GM21381 (cell line): ENCODE data around the gene NECTIN3.

Experiments used
- ATAC-seq: cut with Tn5 transposase; IDR thresholded peaks from one replicate; pipeline ENCODE4 v1.9.1; 2021; ENCODE audit warnings: mild to moderate bottlenecking, moderate library complexity; ENCODE audit not compliant: unreplicated experiment

The NECTIN3 gene, protein sequence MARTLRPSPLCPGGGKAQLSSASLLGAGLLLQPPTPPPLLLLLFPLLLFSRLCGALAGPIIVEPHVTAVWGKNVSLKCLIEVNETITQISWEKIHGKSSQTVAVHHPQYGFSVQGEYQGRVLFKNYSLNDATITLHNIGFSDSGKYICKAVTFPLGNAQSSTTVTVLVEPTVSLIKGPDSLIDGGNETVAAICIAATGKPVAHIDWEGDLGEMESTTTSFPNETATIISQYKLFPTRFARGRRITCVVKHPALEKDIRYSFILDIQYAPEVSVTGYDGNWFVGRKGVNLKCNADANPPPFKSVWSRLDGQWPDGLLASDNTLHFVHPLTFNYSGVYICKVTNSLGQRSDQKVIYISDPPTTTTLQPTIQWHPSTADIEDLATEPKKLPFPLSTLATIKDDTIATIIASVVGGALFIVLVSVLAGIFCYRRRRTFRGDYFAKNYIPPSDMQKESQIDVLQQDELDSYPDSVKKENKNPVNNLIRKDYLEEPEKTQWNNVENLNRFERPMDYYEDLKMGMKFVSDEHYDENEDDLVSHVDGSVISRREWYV

DNA sequence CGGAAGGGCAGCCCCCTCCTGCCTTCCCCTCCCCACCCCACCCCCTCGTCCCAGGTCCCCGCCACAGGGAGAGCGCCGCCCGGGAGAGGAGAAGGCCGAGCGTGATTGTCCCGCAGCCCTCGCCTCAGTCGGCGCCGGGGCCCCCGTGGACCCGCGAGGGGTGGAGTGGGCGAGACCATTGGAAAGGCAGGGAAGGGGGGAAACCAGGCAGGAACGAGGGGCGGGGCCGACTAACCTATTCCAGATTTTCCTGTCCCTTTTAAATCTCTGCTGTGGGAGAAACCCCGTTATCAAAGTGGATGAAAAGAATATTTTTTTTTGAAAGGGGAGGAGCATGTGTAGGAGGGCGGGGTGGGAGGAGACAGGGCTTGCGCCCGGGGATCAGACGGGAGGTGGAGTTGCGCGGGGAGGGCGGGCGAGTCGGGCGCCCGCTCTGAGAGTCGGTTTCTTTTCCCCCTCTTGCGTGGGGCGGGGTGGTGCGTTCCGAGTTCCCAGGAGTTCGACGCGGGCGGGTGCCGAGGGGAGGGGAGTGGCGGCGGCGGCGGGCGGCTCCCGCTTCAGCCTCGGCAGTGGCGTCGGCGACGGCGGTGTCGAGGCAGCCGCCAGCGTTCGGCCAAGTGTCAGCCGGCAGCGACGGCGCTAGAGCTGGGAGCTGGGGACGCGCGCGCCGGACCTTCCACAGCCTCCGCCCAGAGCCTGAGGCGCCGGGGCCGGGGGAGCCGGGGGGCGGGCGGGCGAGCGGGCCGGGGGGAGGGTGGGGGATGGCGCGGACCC is at the start of gene NECTIN3:
Gene NECTIN3, plus strand, starts transcription at position 560 of the 774 bp plus-strand sequence. Its CDS starts 202 bp downstream, at position 762.
- ATAC-seq, result peak; percentile 82

DNA sequence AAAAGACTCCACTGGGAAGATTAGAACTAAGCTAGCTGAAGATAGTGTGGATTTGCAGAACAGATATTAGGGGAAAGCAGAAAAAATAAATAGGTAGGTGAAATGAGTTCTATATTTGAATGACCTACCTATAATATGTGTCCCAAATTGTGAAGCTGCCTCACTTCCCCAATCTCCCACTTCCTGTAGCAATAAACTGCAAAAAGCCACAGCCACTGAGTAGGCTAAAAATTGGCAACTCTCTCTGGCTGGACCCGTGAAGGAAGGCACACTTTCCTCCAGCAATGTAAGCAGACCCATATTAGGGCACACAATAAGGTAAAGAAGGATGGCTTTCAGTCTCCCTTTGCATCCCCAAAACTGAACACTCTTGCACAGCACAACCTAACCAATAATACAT is 43.7 kb upstream of the NECTIN3 start:
- ATAC-seq, result no peak

DNA sequence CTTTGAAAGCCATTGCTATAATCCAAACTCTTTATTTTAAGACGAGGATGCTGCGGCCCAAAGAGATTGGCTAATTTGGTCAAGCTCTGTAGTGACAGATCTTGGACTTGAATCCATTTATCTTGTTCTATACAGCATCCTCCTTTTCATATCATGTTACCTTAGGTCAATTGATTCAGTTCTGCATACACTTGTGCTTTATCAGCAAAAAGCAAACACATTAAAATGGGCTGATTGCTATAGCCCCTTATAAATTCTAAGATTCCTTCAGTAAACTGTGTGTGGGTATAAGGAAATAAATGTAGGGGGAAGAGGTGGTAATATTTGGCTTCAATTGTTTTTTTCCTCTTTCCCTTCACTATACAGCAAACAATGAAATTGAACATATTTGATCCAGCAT is 40.1 kb upstream of the NECTIN3 start:
- no peak for ATAC-seq

DNA sequence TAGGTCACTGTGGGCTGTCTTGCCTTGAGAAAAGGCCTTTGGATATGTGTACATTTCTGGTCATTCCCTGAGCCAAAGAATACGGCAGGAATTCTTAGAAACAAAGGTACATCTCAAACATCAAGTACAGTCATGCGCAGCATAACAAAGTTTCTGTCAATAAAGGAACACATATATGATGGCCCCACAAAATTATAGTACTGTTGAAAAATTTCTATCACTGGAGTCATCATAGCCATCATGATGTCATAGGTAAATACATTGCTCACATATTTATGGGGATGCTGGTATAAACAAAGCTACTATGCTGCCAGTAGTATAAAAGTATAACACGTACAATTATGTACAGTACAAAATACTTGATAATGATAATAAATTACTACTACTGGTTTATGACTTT is 38.9 kb upstream of the NECTIN3 start:
- no peak for ATAC-seq

DNA sequence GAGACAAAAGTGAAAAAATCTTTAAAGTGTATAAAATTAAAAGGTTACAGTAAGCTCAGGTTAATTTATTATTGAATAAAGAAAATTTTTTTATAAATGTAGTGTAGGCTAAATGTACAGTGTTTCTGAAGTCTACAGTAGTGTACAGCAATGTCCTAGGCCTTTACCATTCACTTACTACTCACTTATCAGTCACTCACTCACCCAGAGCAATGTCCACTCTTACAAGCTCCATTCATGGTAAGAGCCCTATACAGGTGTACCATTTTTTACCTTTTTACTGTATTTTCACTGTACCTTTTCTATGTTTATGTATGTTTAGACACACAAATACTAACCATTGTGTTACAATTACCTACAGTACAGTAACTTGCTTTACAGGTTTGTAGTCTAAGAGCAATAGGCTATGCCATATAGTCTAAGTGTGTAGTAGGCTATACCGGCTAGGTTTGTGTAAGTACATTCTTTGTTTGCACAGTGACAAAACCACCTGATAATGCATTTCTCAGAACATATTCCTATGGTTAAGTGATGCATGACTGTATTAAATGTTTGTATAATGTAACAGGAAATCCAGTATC is 38.1 kb upstream of the NECTIN3 start:
- ATAC-seq, result no peak

DNA sequence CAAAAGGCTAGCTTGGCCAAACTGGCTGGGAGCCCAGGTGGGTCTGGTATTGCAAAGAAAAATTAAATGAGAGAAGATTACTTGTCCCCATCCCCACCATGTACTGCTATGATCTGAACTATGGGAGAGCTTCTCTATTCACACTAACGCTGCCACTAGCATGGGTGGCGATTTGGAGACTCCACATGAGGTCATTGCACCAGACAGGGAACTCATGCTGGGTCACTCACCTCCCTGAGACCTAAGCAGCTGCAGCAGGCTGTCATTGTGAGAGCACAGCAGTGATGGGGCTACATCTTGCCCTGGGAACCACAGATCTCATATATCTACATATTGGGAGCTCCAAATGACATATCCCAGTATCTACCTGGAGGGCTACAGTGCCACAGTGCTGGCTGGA is 36.3 kb upstream of the NECTIN3 start:
- ATAC-seq, result no peak

DNA sequence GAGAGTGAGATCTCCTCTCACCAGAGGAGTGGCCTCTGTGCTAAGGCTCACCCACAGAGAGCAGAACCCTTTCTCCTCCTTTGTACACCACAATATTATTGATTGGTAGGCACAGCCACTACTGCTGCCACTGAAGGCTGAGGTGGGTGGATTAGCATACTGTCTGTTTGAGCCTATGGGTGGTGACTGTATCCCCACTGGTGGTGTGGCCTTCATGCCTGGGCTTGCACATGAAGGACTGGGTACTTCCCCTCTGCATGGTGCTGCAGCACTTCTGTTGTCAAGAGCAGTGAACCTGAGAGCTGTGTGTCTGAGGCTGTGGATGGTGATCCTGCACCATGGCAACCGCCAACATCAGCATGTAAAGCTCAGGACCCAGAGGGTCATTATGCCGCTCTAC is 35.7 kb upstream of the NECTIN3 start:
- no peak for ATAC-seq

DNA sequence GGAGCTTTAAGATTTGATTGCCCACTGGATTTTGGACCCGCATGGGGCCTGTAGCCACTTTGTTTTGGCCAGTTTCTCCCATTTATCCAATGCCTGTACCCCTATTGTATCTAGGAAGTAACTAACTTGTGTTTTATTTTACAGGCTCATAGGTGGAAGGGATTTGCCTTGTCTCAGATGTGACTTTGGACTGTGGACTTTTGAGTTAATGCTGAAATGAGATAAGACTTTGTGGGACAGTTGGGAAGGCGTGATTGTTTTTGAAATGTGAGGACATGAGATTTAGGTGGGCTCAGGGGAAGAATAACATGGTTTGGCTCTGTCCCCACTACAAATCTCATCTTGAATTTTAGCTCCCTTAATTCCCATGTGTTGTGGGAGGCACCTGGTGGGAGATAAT is 30.7 kb upstream of the NECTIN3 start:
- ATAC-seq, result no peak

DNA sequence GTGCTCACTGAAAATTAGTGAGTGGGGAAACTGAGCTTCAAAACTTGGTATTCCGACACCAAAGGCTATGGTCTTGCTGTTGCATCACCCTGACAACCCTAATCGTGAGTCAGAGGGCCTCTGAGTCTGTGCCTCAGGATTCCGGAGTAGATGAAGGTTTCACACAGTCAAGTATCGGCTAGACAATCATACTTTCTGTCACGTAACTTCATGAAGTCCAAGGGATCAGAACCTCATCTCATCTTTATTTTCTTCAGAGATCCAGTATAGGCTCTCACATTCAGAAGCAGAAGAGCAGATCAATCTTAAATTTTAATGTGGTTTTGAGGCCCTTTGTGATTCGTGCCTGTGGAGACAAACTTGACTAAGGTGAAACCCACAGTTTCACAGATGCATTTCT is 26.1 kb upstream of the NECTIN3 start:
- no peak for ATAC-seq

DNA sequence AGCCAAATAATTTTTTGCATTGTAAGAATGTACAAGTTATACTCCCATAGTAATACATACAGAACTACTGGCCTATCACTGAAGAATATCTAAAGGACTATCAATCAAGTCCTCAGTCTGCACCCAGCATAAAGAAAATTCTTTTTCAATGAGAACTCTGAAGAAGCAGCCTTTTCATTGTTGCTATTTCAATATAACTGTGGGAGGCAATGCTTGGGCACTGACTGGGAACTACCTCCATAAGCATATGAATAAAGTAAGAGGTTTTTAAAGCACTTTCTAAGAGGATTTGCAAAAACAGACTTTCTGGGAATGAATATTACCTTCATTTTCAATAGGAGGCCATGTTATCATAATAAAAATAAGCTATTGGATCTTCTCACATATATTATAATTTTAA is 24.6 kb upstream of the NECTIN3 start:
- no peak for ATAC-seq

DNA sequence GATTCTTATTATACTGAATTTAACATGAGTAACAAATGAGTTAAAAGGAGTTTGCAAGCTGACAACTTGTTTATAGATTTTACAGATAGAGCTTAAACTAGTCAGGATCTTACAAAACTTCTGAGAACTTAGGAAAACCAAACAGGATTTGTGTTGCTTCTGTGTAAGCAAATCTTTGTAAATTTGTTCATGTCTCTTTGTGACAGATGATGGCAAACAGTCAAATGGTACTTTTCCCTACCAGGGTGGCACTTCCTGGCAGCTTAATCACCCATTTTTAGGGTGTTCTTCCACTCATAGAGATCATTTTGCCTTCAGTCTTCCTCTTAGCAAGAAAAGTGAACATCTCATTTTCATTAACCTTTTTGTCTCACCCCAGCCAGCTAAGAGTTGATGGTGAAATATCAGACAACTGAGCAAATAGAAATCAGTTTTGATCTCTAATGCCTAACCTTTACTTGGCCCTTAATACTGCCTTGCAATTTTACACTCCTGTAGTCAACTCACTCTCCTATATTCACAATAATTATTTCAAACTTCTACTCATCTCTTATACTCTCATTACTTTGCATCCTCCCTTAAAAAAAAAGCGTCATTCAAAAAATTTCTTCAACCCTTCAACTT is 23.7 kb upstream of the NECTIN3 start:
- ATAC-seq, result no peak

DNA sequence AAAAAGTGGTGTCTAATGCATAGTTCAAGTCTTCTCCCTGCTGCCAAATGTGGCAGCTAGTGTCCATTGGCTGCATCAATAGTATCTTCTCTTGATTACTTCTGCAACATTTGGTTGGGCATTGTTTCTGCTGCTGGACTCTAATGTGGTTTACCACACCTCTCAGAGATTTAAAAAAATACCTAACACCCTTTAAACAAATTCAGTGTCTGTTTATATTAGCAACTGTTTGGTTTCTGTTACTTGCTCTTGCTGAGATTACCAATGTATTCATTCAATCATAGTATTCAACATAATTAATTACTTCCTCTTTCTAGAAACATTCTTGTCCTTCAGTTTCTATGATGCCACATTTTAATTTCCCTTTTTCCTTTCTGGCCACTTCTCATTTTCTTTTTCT is 20.3 kb upstream of the NECTIN3 start:
- ATAC-seq, result no peak

DNA sequence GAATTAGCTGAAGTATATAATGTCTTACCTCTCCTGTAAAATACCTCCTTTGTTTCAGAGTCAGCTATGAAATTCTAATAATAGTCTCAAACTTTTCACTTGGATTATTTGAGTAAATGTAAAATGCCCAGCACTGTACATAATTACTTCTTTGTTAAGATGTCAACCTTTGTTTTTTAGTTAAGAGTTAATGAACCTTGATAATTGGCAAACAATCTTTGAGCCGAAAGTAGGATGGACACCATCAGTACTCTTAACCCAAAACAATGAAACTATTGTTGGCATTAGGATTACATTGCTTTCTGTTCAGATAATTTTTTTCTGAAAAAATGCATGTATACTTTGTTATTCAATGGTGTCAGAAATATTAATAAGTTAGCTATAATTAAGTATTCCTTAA is 3.0 kb upstream of the NECTIN3 start:
- no peak for ATAC-seq

DNA sequence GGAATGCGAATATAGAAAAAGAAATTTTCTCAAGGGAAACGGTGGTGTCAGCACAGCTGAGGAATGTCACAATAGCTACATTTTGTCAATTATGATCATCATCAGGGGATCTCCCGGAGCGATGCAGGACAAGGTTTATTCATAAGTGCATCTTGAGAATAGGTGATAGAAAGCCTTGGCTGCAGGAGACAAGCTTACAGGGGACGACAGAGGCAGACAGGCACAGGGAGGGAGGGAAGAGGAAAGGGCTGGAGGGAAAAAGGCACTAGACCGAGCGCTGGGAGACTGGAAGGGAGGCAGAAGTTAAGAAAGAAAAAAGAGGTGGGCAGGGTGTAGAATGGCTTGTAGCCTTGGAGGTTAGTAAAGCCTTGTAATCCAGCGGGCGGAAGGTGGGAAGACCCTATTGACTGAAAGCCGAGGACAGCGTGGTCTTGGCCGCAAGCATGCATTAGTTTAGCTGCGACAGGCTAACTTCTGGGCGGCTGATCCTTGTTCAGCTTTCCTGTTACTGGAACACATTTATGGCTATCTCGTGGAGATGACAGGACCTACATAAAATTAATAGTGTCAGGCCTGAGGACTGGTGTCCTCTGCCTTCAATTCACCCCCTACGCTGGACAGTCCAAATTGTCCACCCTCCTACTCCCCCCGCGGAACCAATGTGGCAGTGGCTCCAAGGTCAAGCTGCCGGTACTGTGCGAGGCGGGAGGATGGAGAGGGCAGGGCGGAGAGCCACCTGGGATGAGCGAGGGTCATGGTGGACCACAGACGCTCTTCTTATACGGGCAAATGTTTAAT is 1.4 kb upstream of the NECTIN3 start:
- ATAC-seq, result no peak

DNA sequence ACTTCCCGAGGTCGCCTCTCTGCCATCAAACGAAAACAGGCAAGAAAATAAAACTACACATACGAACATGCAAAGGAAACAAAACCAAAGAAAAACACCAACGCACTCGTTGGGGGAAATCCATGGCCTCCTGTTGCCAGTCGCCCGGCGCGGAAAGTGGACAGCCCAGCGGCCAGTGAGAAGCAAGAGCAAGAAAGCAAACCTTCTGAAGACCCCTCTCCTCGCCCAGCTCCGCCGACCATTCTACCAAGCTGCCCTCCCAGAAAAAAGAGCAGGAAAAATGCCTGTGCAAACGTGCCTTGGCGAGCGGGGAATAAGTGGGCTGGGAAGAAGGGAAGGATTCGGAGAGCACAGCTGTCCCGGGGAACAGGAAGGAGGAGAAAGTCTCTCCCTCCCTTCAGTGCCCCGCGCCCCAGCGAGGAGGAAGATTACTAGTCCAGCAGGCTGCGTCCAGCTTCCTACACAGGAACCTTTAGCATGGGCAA is 802 bp upstream of the NECTIN3 start:
- ATAC-seq, result no peak

DNA sequence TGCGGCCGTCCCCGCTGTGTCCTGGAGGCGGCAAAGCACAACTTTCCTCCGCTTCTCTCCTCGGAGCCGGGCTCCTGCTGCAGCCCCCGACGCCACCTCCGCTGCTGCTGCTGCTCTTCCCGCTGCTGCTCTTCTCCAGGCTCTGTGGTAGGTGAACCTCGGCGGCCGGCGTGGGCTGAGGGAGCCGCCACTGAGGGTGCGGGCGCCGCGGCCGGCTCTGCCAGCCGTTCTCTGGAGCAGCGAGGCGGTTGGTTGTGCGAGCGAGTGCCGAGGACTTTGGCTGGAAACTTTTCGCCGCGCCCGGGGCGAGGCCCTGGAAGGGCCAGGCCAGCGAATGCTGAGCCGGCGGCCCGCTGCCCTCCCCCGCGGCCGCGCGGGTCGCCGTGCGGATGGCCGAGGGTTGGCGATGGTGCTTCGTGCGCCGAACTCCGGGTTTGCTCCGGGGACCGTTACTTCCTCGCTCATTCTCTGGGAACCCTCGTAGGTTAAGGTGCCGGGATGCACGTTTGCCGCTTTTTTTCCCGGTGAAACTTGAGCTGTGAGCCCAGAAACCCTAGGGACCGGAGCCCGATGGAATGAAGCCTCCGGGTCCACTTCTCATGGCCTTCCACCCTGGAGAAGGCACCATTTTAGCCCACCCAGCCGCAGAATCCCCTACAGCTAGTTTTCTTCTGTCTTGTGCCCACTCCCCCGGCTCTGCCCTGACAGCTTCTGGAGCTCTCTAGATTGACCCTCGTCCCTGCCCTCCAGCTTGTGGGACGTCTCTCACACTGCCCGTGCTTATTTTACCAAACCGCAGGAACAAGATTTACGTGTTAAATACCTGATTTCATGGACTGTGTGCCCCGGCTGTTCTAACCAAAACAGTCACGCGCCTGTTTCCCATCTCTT is 660 bp downstream of the NECTIN3 start:
- peak; percentile 23 for ATAC-seq

DNA sequence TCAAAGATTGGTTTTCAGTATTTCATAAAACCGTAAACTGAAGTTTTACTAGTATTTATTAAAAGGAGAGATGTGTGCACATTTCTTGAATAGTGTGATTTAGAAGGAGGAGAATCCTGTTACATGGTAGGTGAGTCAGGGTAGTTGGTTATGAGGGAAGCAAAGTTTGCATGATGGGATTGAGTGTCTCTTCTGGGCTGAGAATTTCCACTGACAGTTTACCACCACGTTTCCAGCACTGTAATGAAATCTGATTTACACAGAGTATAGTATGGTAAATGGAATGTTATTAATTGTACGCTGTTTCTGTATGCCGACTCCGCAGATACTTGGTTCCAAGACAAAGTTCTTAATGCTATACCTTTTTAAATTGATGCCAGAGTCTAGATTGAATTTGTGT is 1.6 kb downstream of the NECTIN3 start:
- no peak for ATAC-seq

DNA sequence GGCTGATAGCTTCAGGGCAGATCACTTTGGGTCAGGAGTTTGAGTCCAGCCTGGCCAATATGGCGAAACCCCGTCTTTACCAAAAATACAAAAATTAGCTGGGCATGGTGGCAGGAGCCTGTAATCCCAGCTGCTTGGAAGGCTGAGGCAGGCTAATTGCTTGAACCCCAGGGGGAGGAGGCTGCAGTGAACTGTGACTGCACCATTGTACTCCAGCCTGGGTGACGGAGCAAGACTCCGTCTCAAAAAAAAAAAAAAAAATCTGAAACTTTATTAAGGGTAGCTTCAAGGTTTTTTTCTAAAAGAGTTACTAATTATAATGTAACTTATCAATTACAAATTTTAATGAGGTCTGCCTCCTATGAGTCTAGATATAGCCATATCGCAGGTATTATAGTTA is 5.1 kb downstream of the NECTIN3 start:
- no peak for ATAC-seq

DNA sequence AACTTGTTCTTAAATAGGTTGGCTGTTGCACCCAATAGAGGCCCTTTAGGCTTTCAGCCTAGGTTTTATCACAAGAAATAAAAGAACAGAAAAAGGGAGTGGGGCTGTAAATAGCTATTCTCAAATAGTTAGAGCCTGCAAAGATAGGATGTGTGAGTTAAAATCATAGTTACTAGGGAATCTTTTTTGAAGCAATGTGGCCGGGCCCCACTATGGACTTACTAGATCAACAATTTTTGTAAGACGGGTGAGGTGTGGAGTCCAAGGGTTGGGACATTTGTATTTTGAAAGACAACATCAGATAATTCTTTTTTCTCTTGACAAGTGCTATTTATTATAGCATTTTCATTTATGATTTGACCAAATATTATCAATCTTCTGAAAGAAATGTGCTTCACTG is 5.8 kb downstream of the NECTIN3 start:
- ATAC-seq, result no peak
